Measurements from ENCODE around the gene MRGPRD.

- no peak for TF ChIP-seq EZH2 (IDR thresholded peaks at IDR 0.05; ENCODE audit: borderline replicate concordance, control insufficient read depth, low read depth, low read length)
- TF ChIP-seq CTCF (IDR thresholded peaks at IDR 0.05 in 2 of 3, conservative IDR thresholded peaks at IDR 0.05 in 1 of 3; ENCODE audit: control insufficient read depth in 2 of 3, extremely low read depth in 1 of 3, insufficient read depth in 1 of 3, low read depth in 3 of 3, low read length in 3 of 3), result no peak
- no peak for TF ChIP-seq MYC (IDR thresholded peaks at IDR 0.05; ENCODE audit: insufficient read depth, insufficient read length, insufficient replicate concordance, low read length, severe bottlenecking)
Observed at GRCh38 chr11:68973219-68973618, 7.6 kb downstream of the MRGPRD start.

Measured in GM12878 (cell line).